Esophagus mucosa (tissue), 1 donor: Measurements from ENCODE around the gene MERTK. TPM values are rescaled to one million over a fixed set of nuclear protein-coding genes. Genes with fewer than 3 reads are reported as not detected.
A peak's percentile ranks its signal among the peaks of the same experiment; 100 is the strongest.
"Not testable (repeated sequence)": the region's sequence is repeated elsewhere in the genome, so short reads cannot be mapped to it uniquely, and the experiment has no call there.

Experiments
- ATAC-seq: fragments of 200-7000 bp; cut with Tn5 transposase; one replicate; pipeline ENCODE4 v1.9.1; 2020
- total RNA-seq: library from RNA; stranded (reverse); gene quantifications from one replicate; pipeline ENCODE4 v1.2.4, GENCODE V29; 2023
- donor health status: DM: yes; HTN: yes; CAD: no.

The MERTK gene
- total RNA-seq, result 5.4 TPM

- ATAC-seq, result peak; percentile 74
Measured at GRCh38 chr2:111897924-111898702, at the start of gene MERTK. MERTK (plus strand) TSS chr2:111898607; CDS start chr2:111898736, 129 bp downstream.

GRCh38 chr2:111850646-111851045 lies 47.8 kb upstream of the MERTK start:
- ATAC-seq, result peak; percentile 58

- ATAC-seq, result not testable (repeated sequence)
Measured at GRCh38 chr2:111852544-111852943, 45.9 kb upstream of the MERTK start.

GRCh38 chr2:111860005-111860404 lies 38.4 kb upstream of the MERTK start:
- ATAC-seq, result not testable (repeated sequence)

- ATAC-seq, result not testable (repeated sequence)
Measured at GRCh38 chr2:111865124-111865523, 33.3 kb upstream of the MERTK start.

GRCh38 chr2:111872806-111873205 lies 25.6 kb upstream of the MERTK start:
- ATAC-seq, result not testable (repeated sequence)

- ATAC-seq, result peak; percentile 91
Measured at GRCh38 chr2:111883661-111884591, 14.5 kb upstream of the MERTK start, which contains the start of gene ANAPC1. ANAPC1 (minus strand) TSS chr2:111884193; CDS start chr2:111880825, 3,368 bp downstream.

- no peak for ATAC-seq
Measured at GRCh38 chr2:111884592-111884964, 13.8 kb upstream of the MERTK start.

- peak; percentile 5 for ATAC-seq
Measured at GRCh38 chr2:111896024-111896423, 2.4 kb upstream of the MERTK start.

- ATAC-seq, result peak; percentile 51
Measured at GRCh38 chr2:111896576-111896975, 1.8 kb upstream of the MERTK start.

GRCh38 chr2:111897630-111897923 lies 830 bp upstream of the MERTK start:
- ATAC-seq, result peak; percentile 13

GRCh38 chr2:111898703-111899514 lies 502 bp downstream of the MERTK start:
- ATAC-seq, result peak; percentile 29

GRCh38 chr2:111900859-111901258 lies 2.5 kb downstream of the MERTK start:
- no peak for ATAC-seq

GRCh38 chr2:111903516-111903915 lies 5.1 kb downstream of the MERTK start:
- no peak for ATAC-seq

- ATAC-seq, result no peak
Measured at GRCh38 chr2:111903930-111904439, 5.6 kb downstream of the MERTK start.

GRCh38 chr2:111904726-111905474 lies 6.5 kb downstream of the MERTK start:
- no peak for ATAC-seq

GRCh38 chr2:111905475-111905869 lies 7.1 kb downstream of the MERTK start:
- ATAC-seq, result not testable (repeated sequence)

GRCh38 chr2:111905990-111906735 lies 7.8 kb downstream of the MERTK start:
- no peak for ATAC-seq

GRCh38 chr2:111908578-111908977 lies 10.2 kb downstream of the MERTK start:
- ATAC-seq, result no peak

GRCh38 chr2:111909079-111909478 lies 10.7 kb downstream of the MERTK start:
- no peak for ATAC-seq

- not testable (repeated sequence) for ATAC-seq
Measured at GRCh38 chr2:111909997-111910396, 11.6 kb downstream of the MERTK start.
